K562 (cell line): ENCODE measurements around the gene RNH1. TPM values are rescaled to one million over a fixed set of nuclear protein-coding genes. Genes with fewer than 3 reads are reported as not detected.

Source experiments
- CREM ChIP-seq: IDR thresholded peaks from 2 replicates; pipeline ENCODE4 v1.6.1; 2014; ENCODE audit warnings: antibody characterized with exemption, low read depth
- EP400 ChIP-seq: fragments of 450-650 bp; IDR thresholded peaks from 2 replicates; pipeline ENCODE4 v1.6.1; 2017; ENCODE audit warnings: antibody characterized with exemption, mild to moderate bottlenecking, moderate library complexity
- JUNB ChIP-seq: fragments of 450-650 bp; formaldehyde crosslinking; conservative IDR thresholded peaks from 2 replicates; pipeline ENCODE4 v1.4.0; 2020; ENCODE audit warnings: mild to moderate bottlenecking
- NONO ChIP-seq, 2 experiments: fragments of 200-400 bp in 1 of 2; fragments of 450-650 bp in 1 of 2; formaldehyde crosslinking in 1 of 2; IDR thresholded peaks; 2 replicates each; pipeline ENCODE4 v1.6.1; 2017; ENCODE audit warnings: low read depth in 2 of 2, mild to moderate bottlenecking in 2 of 2, moderate library complexity in 2 of 2, low read length in 1 of 2
- NR2C2 ChIP-seq, 2 experiments: fragments of 200-800 bp in 1 of 2; sonication (Bioruptor generic) in 1 of 2; sonication (generic) in 1 of 2; formaldehyde crosslinking in 1 of 2; IDR thresholded peaks; 2 replicates each; pipeline versions ENCODE4 v1.6.1 to v1.8.0; 2016 to 2022; ENCODE audit warnings: mild to moderate bottlenecking in 1 of 2, missing compliant biosample characterization in 1 of 2, missing genetic modification characterization in 1 of 2, missing genetic modification reagents in 1 of 2
- RB1 ChIP-seq: fragments of 450-650 bp; IDR thresholded peaks from 2 replicates; pipeline ENCODE4 v1.6.1; 2017; ENCODE audit warnings: low read depth, mild to moderate bottlenecking
- RBFOX2 ChIP-seq: fragments of 200-400 bp; formaldehyde crosslinking; IDR thresholded peaks from 2 replicates; pipeline ENCODE4 v1.6.1; 2017; ENCODE audit warnings: low read depth, mild to moderate bottlenecking, low read length, moderate library complexity
- RBM14 ChIP-seq: fragments of 200-400 bp; formaldehyde crosslinking; IDR thresholded peaks from 2 replicates; pipeline ENCODE4 v1.6.1; 2018; ENCODE audit warnings: low read depth, mild to moderate bottlenecking, low read length, moderate library complexity, borderline replicate concordance; ENCODE audit not compliant: insufficient read depth
- RBM34 ChIP-seq: fragments of 200-400 bp; formaldehyde crosslinking; IDR thresholded peaks from 2 replicates; pipeline ENCODE4 v1.6.1; 2018; ENCODE audit warnings: low read length, borderline replicate concordance; ENCODE audit not compliant: insufficient read depth
- SMARCB1 ChIP-seq: IDR thresholded peaks from 2 replicates; pipeline ENCODE4 v1.6.1; 2011; ENCODE audit warnings: improper control_type of control experiment, low read depth; ENCODE audit not compliant: insufficient read length
- YY1 ChIP-seq, 3 experiments: IDR thresholded peaks; 2 replicates each; pipeline ENCODE4 v1.6.1; 2011; ENCODE audit warnings: low read length in 2 of 3, mild to moderate bottlenecking in 2 of 3, moderate library complexity in 2 of 3, borderline replicate concordance in 1 of 3, control low read depth in 1 of 3, low read depth in 1 of 3; ENCODE audit not compliant: insufficient read depth in 3 of 3, insufficient replicate concordance in 2 of 3, control insufficient read depth in 1 of 3, insufficient read length in 1 of 3; ENCODE audit errors: extremely low read depth in 1 of 3
- ZBED1 ChIP-seq: IDR thresholded peaks from 2 replicates; pipeline ENCODE4 v1.6.1; 2014
- ZBTB17 ChIP-seq: fragments of 450-650 bp; formaldehyde crosslinking; IDR thresholded peaks from 2 replicates; pipeline ENCODE4 v1.4.0; 2020; ENCODE audit warnings: mild to moderate bottlenecking
- ZNF124 ChIP-seq: sonication (generic); formaldehyde crosslinking; IDR thresholded peaks from 2 replicates; pipeline ENCODE4 v1.8.1; 2022; ENCODE audit warnings: missing genetic modification reagents
- ZNF239 ChIP-seq: fragments of 250-450 bp; sonication (Bioruptor Pico); IDR thresholded peaks from 2 replicates; pipeline ENCODE4 v1.4.0; 2020; ENCODE audit warnings: mild to moderate bottlenecking
- ZNF354B ChIP-seq: fragments of 250-450 bp; sonication (Bioruptor Pico); IDR thresholded peaks from 2 replicates; pipeline ENCODE4 v1.4.0; 2020
- polyA plus RNA-seq, 8 experiments: library from polyadenylated mRNA; depleted of rRNA in 4 of 8; stranded (reverse) in 5 of 8; unstranded in 3 of 8; fragments of >200 nt; fragmentation: Nextera tagmentation in 2 of 8; fragmentation: Illumina TruSeq in 1 of 8; extraction: Ambion mirVana in 2 of 8; extraction: Trizol in 1 of 8; gene quantifications; 2 replicates each; pipeline versions ENCODE4 v1.2.1 to v1.2.3, GENCODE V29; 2011 to 2014; ENCODE audit warnings: inconsistent platforms in 1 of 8, missing spikeins in 1 of 8
- total RNA-seq, 7 experiments: library from RNA; depleted of rRNA in 6 of 7; stranded (reverse); fragments of >200 nt in 6 of 7; fragmentation: Illumina TruSeq in 2 of 7; extraction: Trizol in 2 of 7; gene quantifications; 2 replicates each; pipeline versions ENCODE4 v1.2.1 to v1.2.3, GENCODE V29; 2011 to 2021; ENCODE audit warnings: low replicate concordance in 1 of 7
- TF ChIP-seq, protein P1 (sequence below): fragments of 450-650 bp; IDR thresholded peaks from 2 replicates; pipeline ENCODE4 v1.6.1; 2016; ENCODE audit warnings: antibody characterized with exemption
- TF ChIP-seq, protein P2 (sequence below): fragments of 450-650 bp; IDR thresholded peaks from one replicate; pipeline ENCODE4 v1.6.1; 2018; ENCODE audit warnings: mild to moderate bottlenecking, moderate library complexity; ENCODE audit not compliant: partially characterized antibody
- TF ChIP-seq, protein P3 (sequence below): sonication (generic); formaldehyde crosslinking; IDR thresholded peaks from 2 replicates; pipeline ENCODE4 v1.8.0; 2022; ENCODE audit warnings: missing genetic modification reagents, mild to moderate bottlenecking, borderline replicate concordance
- TF ChIP-seq, protein P4 (sequence below): sonication (generic); formaldehyde crosslinking; IDR thresholded peaks from 2 replicates; pipeline ENCODE4 v1.9.0; 2022; ENCODE audit warnings: mild to moderate bottlenecking, missing genetic modification reagents

Gene RNH1
- total and polyA plus RNA-seq, 9 of the 15 experiments (the other 6 are each of a cell fraction or from before 2014, with no cell fraction given), result 2.5 to 160 (median 44.3) TPM

DNA sequence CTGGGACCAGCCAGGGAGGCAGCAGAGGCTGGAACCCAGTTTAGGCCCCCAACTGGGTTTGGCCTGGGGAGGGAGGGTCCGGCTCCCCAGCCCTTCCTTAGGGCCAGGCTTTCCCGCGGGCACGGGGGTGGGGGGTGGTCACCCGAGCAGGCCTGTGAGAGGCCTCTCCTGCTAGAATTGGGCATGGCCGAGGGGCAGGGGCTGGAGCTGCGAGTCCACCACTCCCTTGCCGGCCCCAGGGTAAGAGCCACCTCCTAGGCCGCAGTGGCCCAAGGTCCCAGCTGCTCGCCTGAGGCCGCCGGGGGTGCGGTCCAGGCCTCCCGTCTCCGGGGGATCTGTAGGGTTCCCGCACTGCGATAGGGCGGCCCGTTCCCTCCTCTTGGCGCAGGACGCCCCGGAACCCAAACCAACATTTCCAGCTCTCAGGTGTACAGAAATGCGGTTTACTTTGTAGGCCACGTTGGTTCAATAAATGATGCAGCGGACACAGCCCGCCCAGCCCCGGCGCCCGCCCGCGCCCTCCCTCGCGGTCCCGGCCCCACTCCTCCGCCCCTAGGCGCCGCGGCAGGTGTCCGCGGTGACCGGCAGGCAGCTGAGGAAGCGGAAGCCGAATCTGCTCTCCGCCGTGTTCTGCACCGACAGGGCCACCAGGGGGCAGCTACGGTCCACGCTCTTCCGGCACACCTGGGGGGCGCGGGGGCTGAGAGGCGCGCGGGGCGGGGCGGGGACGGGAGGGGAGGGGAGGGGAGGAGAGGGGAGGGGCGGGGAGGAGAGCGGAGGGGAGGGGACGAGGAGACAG, 47.6 kb upstream of the RNH1 start (continued):
- TF ChIP-seq NONO (IDR thresholded peaks at IDR 0.05; ENCODE audit: low read depth in 2 of 2, low read length in 1 of 2) (no peak), SMARCB1 (no peak), RBM34 (no peak), ZNF239 (CRISPR knock-in tag) (no peak), RBFOX2 (0 out of 2 replicates have a peak, but pooled peaks have one; percentile 39), RBM14 (no peak), ZNF124 (no peak), NR2C2 (CRISPR knock-in tag; IDR thresholded peaks at IDR 0.05) (no peak), NR2C2 (tag; IDR thresholded peaks at IDR 0.05) (no peak), JUNB (CRISPR knock-in tag) (no peak), CREM (peak; percentile 56), ZBED1 (no peak), RB1 (peak; percentile 39), EP400 (no peak), YY1 (IDR thresholded peaks at IDR 0.05; ENCODE audit: borderline replicate concordance in 1 of 3, control insufficient read depth in 1 of 3, extremely low read depth in 1 of 3, insufficient read depth in 3 of 3, insufficient read length in 1 of 3, insufficient replicate concordance in 2 of 3, low read depth in 1 of 3, low read length in 2 of 3) (no peak), ZNF354B (no peak), ZBTB17 (CRISPR knock-in tag) (no peak)
- TF ChIP-seq, protein P1, sequence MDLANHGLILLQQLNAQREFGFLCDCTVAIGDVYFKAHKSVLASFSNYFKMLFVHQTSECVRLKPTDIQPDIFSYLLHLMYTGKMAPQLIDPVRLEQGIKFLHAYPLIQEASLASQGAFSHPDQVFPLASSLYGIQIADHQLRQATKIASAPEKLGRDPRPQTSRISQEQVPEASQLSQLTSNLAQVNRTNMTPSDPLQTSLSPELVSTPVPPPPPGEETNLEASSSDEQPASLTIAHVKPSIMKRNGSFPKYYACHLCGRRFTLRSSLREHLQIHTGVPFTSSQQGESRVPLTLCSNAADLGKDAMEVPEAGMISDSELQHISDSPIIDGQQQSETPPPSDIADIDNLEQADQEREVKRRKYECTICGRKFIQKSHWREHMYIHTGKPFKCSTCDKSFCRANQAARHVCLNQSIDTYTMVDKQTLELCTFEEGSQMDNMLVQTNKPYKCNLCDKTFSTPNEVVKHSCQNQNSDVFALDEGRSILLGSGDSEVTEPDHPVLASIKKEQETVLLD, result no peak
- TF ChIP-seq, protein P2, sequence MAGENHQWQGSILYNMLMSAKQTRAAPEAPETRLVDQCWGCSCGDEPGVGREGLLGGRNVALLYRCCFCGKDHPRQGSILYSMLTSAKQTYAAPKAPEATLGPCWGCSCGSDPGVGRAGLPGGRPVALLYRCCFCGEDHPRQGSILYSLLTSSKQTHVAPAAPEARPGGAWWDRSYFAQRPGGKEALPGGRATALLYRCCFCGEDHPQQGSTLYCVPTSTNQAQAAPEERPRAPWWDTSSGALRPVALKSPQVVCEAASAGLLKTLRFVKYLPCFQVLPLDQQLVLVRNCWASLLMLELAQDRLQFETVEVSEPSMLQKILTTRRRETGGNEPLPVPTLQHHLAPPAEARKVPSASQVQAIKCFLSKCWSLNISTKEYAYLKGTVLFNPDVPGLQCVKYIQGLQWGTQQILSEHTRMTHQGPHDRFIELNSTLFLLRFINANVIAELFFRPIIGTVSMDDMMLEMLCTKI, result no peak
- TF ChIP-seq, protein P3, sequence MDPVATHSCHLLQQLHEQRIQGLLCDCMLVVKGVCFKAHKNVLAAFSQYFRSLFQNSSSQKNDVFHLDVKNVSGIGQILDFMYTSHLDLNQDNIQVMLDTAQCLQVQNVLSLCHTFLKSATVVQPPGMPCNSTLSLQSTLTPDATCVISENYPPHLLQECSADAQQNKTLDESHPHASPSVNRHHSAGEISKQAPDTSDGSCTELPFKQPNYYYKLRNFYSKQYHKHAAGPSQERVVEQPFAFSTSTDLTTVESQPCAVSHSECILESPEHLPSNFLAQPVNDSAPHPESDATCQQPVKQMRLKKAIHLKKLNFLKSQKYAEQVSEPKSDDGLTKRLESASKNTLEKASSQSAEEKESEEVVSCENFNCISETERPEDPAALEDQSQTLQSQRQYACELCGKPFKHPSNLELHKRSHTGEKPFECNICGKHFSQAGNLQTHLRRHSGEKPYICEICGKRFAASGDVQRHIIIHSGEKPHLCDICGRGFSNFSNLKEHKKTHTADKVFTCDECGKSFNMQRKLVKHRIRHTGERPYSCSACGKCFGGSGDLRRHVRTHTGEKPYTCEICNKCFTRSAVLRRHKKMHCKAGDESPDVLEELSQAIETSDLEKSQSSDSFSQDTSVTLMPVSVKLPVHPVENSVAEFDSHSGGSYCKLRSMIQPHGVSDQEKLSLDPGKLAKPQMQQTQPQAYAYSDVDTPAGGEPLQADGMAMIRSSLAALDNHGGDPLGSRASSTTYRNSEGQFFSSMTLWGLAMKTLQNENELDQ, result no peak
- TF ChIP-seq, protein P4, sequence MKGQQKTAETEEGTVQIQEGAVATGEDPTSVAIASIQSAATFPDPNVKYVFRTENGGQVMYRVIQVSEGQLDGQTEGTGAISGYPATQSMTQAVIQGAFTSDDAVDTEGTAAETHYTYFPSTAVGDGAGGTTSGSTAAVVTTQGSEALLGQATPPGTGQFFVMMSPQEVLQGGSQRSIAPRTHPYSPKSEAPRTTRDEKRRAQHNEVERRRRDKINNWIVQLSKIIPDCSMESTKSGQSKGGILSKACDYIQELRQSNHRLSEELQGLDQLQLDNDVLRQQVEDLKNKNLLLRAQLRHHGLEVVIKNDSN (CRISPR knock-in tag), result no peak
